GM12892 (cell line): ENCODE measurements around the gene RPS15.
"Not testable (repeated sequence)": the region's sequence is repeated elsewhere in the genome, so short reads cannot be mapped to it uniquely, and the experiment has no call there.

Source experiments
- DNase-seq: peaks from one replicate; pipeline ENCODE4 v3.0.0; 2011; ENCODE audit not compliant: insufficient read length
- FAIRE-seq: peaks from 2 replicates; lab custom pipeline; 2011; peaks lifted over from hg19 to GRCh38; lab: Jason Lieb, UNC
- POLR2A ChIP-seq: IDR thresholded peaks from 2 replicates; pipeline ENCODE4 v1.6.1; 2011; ENCODE audit warnings: low read depth, low read length, control low read depth
- POLR2AphosphoS5 ChIP-seq: IDR thresholded peaks from 2 replicates; pipeline ENCODE4 v1.6.1; 2011; ENCODE audit warnings: low read depth, low read length, control low read depth
- TAF1 ChIP-seq: IDR thresholded peaks from 2 replicates; pipeline ENCODE4 v1.6.1; 2011; ENCODE audit warnings: low read depth, mild to moderate bottlenecking, control low read depth, low read length, borderline replicate concordance

The RPS15 gene

DNA sequence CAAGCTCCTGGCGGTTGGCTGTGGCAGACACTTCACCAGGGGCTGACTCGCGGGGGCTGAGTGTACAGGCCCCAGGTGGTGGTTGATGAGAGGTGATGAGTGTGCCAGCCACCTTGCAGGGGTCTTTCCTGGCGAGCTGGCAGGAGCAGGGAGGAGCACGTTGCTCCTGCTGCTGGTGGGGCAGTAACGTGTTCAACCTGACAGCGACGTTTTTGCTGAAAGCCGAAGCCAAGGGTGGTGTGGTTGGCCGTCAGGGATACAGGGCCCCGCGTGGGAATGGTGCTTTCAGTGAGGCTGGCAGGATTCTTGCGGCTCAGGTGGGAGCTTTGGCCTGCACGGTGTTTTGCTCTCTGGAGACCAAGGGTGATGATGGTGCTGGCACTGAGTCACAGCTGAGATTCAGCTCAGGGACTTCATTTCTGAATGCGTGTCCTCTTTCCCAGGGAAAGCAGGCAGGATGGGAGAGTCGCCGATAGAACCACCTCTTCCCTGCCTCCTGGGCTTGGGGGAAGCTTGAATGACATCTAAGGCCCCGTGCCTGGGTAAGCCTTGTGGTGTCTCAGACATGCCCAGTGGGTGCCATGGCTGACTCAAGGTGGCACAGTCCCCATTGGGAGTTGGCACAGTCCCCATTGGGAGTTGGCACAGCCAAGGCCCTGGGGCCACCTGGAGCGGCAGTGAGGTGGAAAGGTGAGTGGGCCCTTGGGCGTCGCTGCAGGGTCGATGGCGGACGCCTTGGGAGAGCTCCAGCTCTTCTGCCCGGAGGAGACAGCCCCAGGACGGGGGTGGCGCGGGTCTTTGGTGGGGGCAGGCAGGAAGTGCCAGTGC lies 22.0 kb upstream of the RPS15 start:
- DNase-seq = no peak
- FAIRE-seq = no peak
- TF ChIP-seq TAF1 (no peak), POLR2AphosphoS5 (peak; percentile 30; the same call in 1 of the 2 replicates), POLR2A (no peak)

DNA sequence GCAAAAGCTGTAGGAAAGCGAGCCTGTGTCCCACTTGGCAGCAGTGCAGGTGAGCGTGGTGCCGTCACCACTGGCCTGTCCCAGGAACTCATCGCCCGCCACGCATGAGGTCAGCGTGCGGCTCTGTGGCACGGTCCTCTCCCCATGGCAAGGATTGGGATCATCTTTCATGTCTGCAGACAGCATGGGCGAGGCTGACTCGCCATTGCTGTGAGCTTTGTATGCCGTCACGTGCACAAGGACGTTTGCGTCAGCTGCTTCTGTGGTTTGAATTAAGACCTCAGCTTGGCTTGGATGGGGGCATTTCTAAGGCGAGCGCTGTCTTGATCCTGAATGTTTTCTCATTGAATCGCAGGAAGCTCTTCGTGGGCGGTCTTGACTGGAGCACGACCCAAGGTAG lies 21.1 kb upstream of the RPS15 start:
- FAIRE-seq (no peak), DNase-seq (no peak)

GRCh38 chr19:1417681-1418495 lies 20.3 kb upstream of the RPS15 start:
- no peak for FAIRE-seq
- no peak for TF ChIP-seq POLR2A
- TF ChIP-seq POLR2AphosphoS5 = no peak
- TF ChIP-seq TAF1 = no peak
- no peak for DNase-seq

More for the DNA sequence above, 21.1 kb upstream of the RPS15 start:
- TF ChIP-seq POLR2AphosphoS5 = peak; percentile 42; the same call in 1 of the 2 replicates
- TF ChIP-seq TAF1 = no peak

DNA sequence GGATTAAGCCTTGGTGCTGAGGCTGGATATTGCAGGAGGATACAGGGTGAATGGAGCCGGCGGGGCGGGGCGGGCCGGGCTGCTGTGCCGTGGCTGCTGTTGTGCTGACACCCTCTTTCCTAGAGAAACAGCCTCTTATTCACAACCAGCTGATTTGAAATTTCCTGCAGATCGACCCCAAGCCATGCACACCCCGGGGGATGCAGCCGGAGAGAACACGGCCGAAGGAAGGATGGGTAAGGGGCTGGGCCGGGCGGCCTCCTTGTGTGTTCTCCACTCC lies 19.8 kb upstream of the RPS15 start:
- no peak for DNase-seq
- no peak for TF ChIP-seq POLR2AphosphoS5
- TF ChIP-seq TAF1 = no peak
- no peak for TF ChIP-seq POLR2A
- FAIRE-seq = no peak

DNA sequence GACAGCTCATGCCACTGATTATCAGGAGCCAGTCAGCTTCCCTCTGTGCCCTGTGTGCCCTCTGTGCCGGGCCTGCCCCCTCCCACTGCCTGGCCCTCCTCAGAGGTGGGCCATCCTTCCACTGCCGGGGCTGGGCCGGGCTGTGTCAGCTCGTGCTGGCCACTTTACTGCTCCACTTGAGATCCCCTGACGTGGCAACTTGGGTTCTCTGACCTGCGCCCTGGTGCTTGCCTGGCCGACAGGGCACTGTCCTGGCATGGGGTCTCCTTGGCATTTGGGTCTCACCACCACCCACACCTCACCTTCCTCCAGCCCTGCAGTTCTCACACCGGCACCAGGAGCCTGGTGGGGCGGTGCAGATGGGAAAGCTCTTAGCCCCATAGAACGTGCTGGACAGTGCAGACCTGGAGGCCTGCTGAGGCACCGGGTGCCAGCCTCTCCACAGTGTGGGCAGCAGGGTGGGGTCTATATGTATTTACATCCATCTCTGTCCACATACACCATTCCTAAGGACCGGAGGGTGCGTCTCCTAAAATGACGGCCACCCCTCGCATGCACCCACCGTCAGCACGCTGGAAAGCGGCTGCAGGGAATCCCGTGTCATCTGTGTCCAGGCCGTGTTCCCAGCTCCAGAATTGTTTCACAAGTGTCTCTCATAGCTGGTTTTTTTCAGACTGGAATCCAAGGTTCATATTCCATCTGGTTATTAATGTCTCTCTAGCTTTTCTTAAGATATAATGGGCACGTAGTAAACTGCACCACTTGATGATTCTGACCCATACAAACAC lies 19.1 kb upstream of the RPS15 start:
- DNase-seq = no peak
- TF ChIP-seq POLR2AphosphoS5 (0 out of 2 replicates have a peak, but pooled peaks have one; percentile 25), POLR2A (peak; percentile 33; the same call in 1 of the 2 replicates), TAF1 (no peak)
- FAIRE-seq = no peak

- FAIRE-seq, DNase-seq: not testable (repeated sequence)
Measured at GRCh38 chr19:1420085-1420484, 18.1 kb upstream of the RPS15 start.

DNA sequence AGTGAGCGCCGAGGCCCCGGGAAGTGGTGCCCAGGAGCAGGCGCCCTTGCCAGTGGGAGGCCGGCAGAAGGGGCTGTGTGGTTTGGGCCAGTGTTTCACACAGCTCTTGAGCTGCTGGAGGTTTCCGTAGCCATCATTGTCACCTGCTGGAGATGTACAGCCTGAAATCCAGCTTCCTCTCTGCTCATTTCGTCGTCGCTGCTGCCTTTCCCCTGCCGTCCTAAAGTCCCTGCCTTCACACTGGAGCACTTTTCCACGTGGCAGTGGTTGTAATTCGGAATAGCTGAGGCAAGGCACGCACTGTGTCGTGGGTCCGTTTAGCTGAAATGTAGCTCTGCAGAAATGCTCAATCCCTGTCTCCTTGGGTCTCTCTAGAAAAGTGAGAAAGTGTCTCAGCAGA lies 17.6 kb upstream of the RPS15 start:
- DNase-seq = no peak
- FAIRE-seq = no peak
- TF ChIP-seq POLR2AphosphoS5 (peak; percentile 59; the same call in 1 of the 2 replicates), TAF1 (no peak)

- DNase-seq (no peak), FAIRE-seq (no peak)
- TF ChIP-seq POLR2AphosphoS5 (no peak), POLR2A (no peak), TAF1 (no peak)
Measured at GRCh38 chr19:1421218-1421957, 16.8 kb upstream of the RPS15 start.

- FAIRE-seq = no peak
Measured at GRCh38 chr19:1421958-1422305, 16.3 kb upstream of the RPS15 start.

DNA sequence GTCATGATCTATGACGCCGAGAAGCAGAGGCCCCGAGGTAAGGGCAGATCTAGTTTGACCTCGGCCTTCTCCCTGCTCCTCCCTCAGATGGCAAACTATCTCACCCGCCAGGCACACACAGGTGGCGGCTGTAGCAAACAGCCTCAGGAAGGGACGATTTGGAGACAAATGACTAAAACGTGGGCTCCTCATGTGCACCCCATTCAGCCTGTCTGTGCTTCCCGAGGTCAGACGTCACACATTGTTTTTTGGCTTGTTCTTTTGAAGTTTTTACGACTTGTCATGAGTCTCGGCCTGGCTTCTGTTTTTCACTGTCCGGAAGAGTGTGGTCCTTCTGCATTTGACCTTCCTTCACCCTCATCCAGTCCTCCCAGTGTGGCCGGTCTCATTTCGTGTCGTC lies 15.8 kb upstream of the RPS15 start:
- DNase-seq (no peak), FAIRE-seq (no peak)
- TF ChIP-seq POLR2A (no peak), POLR2AphosphoS5 (no peak; the same call in 1 of the 2 replicates)

More at GRCh38 chr19:1421958-1422305, 16.3 kb upstream of the RPS15 start:
- TF ChIP-seq POLR2A (no peak), TAF1 (no peak), POLR2AphosphoS5 (no peak; the same call in 1 of the 2 replicates)
- DNase-seq = no peak

DNA sequence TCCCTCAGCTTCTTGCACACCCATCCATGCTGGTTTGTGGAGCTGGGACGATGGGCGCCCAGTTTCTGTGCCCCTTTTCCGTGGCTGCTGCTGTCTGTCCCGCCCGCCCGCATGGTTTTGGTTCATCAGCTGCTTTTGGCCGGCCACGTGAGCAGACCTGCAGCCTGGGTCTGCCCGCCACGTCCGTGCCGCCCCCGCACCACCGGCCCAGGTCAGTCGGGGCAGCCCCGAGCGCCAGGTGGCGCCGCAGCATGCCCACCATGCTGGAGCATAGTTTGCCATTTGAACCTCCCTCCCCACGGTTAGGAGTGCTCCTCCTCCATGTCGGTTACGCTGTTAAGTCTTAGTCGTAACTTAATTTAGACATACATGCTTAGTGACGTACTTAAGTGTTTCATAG lies 15.3 kb upstream of the RPS15 start:
- no peak for TF ChIP-seq POLR2AphosphoS5
- TF ChIP-seq POLR2A = no peak
- TF ChIP-seq TAF1 = no peak
- no peak for DNase-seq

More for the DNA sequence above, 15.3 kb upstream of the RPS15 start:
- FAIRE-seq = no peak
